H1 (cell line): ENCODE data around the gene HMCN2. TPM values are rescaled to one million over a fixed set of nuclear protein-coding genes. Genes with fewer than 3 reads are reported as not detected.

Source experiments
- MAX ChIP-seq: IDR thresholded peaks from 2 replicates; pipeline ENCODE4 v1.6.1; 2012; ENCODE audit warnings: inconsistent platforms
- polyA plus RNA-seq, 7 experiments: library from polyadenylated mRNA; depleted of rRNA in 3 of 7; stranded (reverse) in 5 of 7; unstranded in 2 of 7; fragments of >200 nt in 5 of 7; fragments of 200-250 nt in 2 of 7; gene quantifications; 1 replicate in 5 of 7; 2 replicates in 1 of 7; 4 replicates in 1 of 7; pipeline versions ENCODE4 v1.2.1 to v1.2.3, GENCODE V29; 2011 to 2013; ENCODE audit warnings: missing spikeins in 2 of 7, mixed read lengths in 2 of 7
- total RNA-seq: library from RNA; stranded (reverse); fragmentation: NEBNext Ultra II Directional; extraction: Animal tissue kit (Norgen Biotek cat#: 25700); gene quantifications from 2 replicates; pipeline ENCODE4 v1.2.1, GENCODE V29; 2021

HMCN2 gene
- total and polyA plus RNA-seq, 2 of the 8 experiments (the other 6 are each of a cell fraction or from before 2014, with no cell fraction given), result 5.0 to 9.1 TPM

DNA sequence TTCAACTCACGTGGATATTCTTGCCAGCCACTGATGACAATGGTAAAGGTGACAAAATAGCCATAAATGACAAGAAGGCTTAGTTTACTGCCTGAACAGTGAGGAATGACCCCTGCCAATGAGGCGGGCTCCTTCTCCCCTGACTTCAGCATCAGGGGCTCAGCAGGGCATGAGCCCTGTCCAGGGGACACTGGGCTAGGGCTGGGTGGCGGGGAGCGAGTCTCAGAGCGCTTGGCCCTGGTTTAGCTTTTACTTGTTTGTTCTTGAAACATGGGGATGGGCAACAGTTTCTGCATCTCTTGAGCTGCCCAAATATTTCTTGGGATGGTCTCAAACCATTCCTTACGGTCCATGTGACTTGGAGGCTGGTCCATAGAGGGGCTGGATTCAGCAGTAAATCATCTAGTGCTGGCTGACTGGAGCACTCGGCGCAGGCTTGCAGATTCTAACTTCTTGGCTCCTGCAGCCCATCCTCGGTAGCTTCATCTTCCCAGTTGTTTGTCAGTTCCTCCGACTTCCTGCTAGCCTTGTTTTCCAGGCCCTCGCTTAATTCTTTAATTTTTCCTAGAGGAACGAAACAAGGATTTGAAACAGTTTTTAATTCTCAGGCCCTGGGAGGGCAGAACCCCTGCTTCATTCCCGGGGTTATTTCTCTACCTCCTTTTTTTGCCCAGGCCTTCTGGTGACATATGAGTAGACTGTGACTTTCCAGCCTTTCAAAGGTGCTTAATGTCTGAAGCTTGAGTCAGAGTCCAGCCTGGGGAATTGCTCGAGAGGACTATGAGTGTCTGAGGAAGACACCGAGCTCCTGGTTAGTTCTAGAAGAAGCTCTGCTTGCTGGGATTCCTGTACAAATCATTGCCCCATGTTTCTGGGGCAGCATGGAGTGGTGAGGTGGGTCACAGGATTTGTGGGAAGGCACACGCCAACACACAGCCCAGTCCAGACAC lies 4.5 kb upstream of the HMCN2 start (continued):
- no peak for TF ChIP-seq MAX
